Mesendoderm (in vitro differentiated cells): Measurements from ENCODE around the gene PGBD2.
A peak's percentile ranks its signal among the peaks of the same experiment; 100 is the strongest.
"Not testable (repeated sequence)": the region's sequence is repeated elsewhere in the genome, so short reads cannot be mapped to it uniquely, and the experiment has no call there.

Source experiments
- DNase-seq: peaks from one replicate; pipeline ENCODE4 v3.0.0; 2013
- H2AK5ac ChIP-seq: 2 replicates; pipeline ENCODE4 v1.6.1; 2013; ENCODE audit warnings: low read length, inconsistent platforms
- H2BK120ac ChIP-seq: 2 replicates; pipeline ENCODE4 v1.6.1; 2013; ENCODE audit warnings: low read depth, mild to moderate bottlenecking, low read length, moderate library complexity, mixed read lengths
- H2BK15ac ChIP-seq: replicated peaks from 2 replicates; pipeline ENCODE4 v1.6.1; 2013; ENCODE audit warnings: low read depth, mild to moderate bottlenecking, moderate library complexity
- H2BK5ac ChIP-seq: 2 replicates; pipeline ENCODE4 v1.6.1; 2013; ENCODE audit warnings: low read length, inconsistent platforms
- H3K18ac ChIP-seq: 2 replicates; pipeline ENCODE4 v1.6.1; 2013; ENCODE audit warnings: mild to moderate bottlenecking, low read length, mixed read lengths
- H3K23ac ChIP-seq: one replicate; pipeline ENCODE4 v1.6.1; 2013; ENCODE audit warnings: low read length
- H3K27ac ChIP-seq: 2 replicates; pipeline ENCODE4 v1.5.1; 2013; ENCODE audit warnings: low read depth, mild to moderate bottlenecking, inconsistent platforms, low read length, moderate library complexity
- H3K27me3 ChIP-seq: 2 replicates; pipeline ENCODE4 v1.6.1; 2013; ENCODE audit warnings: low read length, control low read depth, mild to moderate bottlenecking, inconsistent platforms; ENCODE audit not compliant: insufficient read depth, poor library complexity
- H3K36me3 ChIP-seq: 2 replicates; pipeline ENCODE4 v1.6.1; 2013; ENCODE audit warnings: low read length, inconsistent platforms; ENCODE audit not compliant: control insufficient read depth, insufficient read depth
- H3K4ac ChIP-seq: one replicate; pipeline ENCODE4 v1.6.1; 2013; ENCODE audit warnings: low read depth, mild to moderate bottlenecking, low read length, moderate library complexity
- H3K4me1 ChIP-seq: 2 replicates; pipeline ENCODE4 v1.6.1; 2013; ENCODE audit warnings: low read depth, low read length, inconsistent platforms; ENCODE audit not compliant: control insufficient read depth
- H3K4me2 ChIP-seq: 2 replicates; pipeline ENCODE4 v1.6.1; 2013; ENCODE audit warnings: low read length
- H3K4me3 ChIP-seq: 2 replicates; pipeline ENCODE4 v1.5.1; 2013; ENCODE audit warnings: mild to moderate bottlenecking, low read length
- H3K56ac ChIP-seq: one replicate; pipeline ENCODE4 v1.6.1; 2013; ENCODE audit warnings: low read length
- H3K79me1 ChIP-seq: 2 replicates; pipeline ENCODE4 v1.6.1; 2013; ENCODE audit warnings: low read length, inconsistent platforms
- H3K79me2 ChIP-seq: 2 replicates; pipeline ENCODE4 v1.6.1; 2013; ENCODE audit warnings: mild to moderate bottlenecking, low read length; ENCODE audit not compliant: control insufficient read depth, insufficient read depth
- H3K9ac ChIP-seq: 2 replicates; pipeline ENCODE4 v1.6.1; 2013; ENCODE audit warnings: low read length, inconsistent platforms
- H4K5ac ChIP-seq: one replicate; pipeline ENCODE4 v1.6.1; 2013; ENCODE audit warnings: low read length
- H4K8ac ChIP-seq: one replicate; pipeline ENCODE4 v1.6.1; 2013; ENCODE audit warnings: low read depth, mild to moderate bottlenecking, control low read depth, low read length, moderate library complexity
- WGBS: extraction: QIAGEN DNeasy Blood & Tissue Kit; methylation state at CpG from one replicate; pipeline ENCODE4 v1.1.7; 2013; ENCODE audit warnings: low lambda C conversion rate, missing lambda C conversion rate; ENCODE audit not compliant: insufficient coverage; ENCODE audit errors: extremely low coverage; 5-methylcytosine and 5-hydroxymethylcytosine counted together

Gene PGBD2

DNA sequence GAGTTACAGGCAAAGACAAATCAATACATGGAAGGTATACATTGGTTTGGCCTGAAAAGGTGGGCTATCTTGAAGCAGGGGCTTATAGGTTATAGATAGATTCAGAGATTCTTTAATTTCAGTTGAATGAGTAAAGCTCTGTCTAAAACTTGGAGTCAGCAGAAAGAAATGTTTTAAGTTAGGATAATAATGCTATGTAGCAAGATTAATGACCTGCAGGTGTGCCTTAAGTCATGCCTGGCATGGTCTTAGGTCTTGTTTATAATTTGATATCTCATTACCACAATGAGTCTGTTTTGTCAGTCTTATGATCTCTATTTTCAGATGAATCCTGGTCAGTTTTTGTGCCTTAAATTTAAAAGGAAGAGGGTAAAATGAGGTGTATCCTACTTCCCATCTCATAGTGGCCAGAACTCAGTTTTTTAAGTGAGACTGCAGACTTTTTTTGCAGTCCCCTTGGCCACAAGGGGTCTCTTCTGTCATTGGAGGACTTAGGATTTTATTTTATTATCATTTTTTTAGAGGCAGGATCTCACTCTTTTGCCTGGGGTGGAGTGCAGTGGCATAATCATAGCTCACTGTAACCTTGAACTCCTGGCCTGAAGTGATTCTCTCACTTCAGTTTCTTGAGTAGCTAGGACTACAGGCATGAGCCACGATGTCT, 21.3 kb upstream of the PGBD2 start:
- Histone ChIP-seq H3K27me3 (no peaks in the 10 kb centered on the region), H3K9ac (no peak overlapping the region), H3K4me2 (no peak overlapping the region), H3K27ac (no peak overlapping the region), H3K56ac (no peak overlapping the region), H2BK5ac (no peak overlapping the region), H3K23ac (no peak overlapping the region), H4K8ac (no peak overlapping the region), H3K4ac (no peak overlapping the region), H3K36me3 (no peaks in the 10 kb centered on the region), H2BK120ac (no peak overlapping the region), H4K5ac (no peak overlapping the region), H3K4me1 (no peaks in the 10 kb centered on the region), H2BK15ac (no peak overlapping the region), H3K18ac (no peak overlapping the region), H2AK5ac (no peak overlapping the region), H3K79me2 (no peaks in the 10 kb centered on the region), H3K4me3 (no peak overlapping the region), H3K79me1 (no peaks in the 10 kb centered on the region)
- WGBS, result no CpG with 5 or more reads among the region's 1 CpG
- no peak for DNase-seq

DNA sequence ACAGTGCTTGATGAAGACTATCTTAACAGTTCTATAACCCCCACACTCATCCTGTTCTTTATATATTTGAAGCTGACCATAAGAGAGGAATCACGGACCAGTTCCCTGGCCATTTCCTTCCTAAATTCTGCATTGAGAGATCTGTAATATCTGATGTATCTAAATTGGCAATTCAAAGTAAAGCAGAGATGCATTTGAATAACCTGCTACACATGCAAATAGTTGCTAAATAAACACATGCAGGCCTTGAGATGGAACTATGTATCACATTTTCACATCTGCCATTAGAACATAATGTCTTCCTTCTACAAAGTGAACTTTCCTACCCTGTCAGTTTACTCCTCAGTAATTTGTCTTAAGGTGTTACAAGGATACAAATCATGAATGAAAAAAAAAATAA, 20.4 kb upstream of the PGBD2 start:
- H3K9ac ChIP-seq, result no peak overlapping the region
- no peak overlapping the region for H2AK5ac ChIP-seq
- no peak overlapping the region for H3K4me3 ChIP-seq
- H2BK5ac ChIP-seq, result no peak overlapping the region
- no CpG with 5 or more reads among the region's 1 CpG for WGBS
- H3K79me2 ChIP-seq, result no peaks in the 10 kb centered on the region
- no peak overlapping the region for H3K56ac ChIP-seq
- H3K27ac ChIP-seq, result no peak overlapping the region
- H2BK120ac ChIP-seq, result no peak overlapping the region
- H3K23ac ChIP-seq, result no peak overlapping the region
- H2BK15ac ChIP-seq, result no peak overlapping the region
- no peak overlapping the region for H3K4ac ChIP-seq
- H3K79me1 ChIP-seq, result no peaks in the 10 kb centered on the region
- no peaks in the 10 kb centered on the region for H3K27me3 ChIP-seq
- no peak for DNase-seq
- H3K36me3 ChIP-seq, result no peaks in the 10 kb centered on the region
- no peak overlapping the region for H4K5ac ChIP-seq
- no peak overlapping the region for H3K18ac ChIP-seq
- H3K4me1 ChIP-seq, result no peaks in the 10 kb centered on the region
- H3K4me2 ChIP-seq, result no peak overlapping the region
- H4K8ac ChIP-seq, result no peak overlapping the region

GRCh38 chr1:248886237-248886895, 19.7 kb upstream of the PGBD2 start:
- Histone ChIP-seq H3K23ac (no peak overlapping the region), H3K27me3 (no peaks in the 10 kb centered on the region), H3K79me1 (no peaks in the 10 kb centered on the region), H3K56ac (no peak overlapping the region), H3K4me2 (no peak overlapping the region), H4K8ac (no peak overlapping the region), H3K4me3 (no peak overlapping the region), H3K9ac (no peak overlapping the region), H3K4me1 (no peaks in the 10 kb centered on the region), H2BK15ac (no peak overlapping the region), H4K5ac (no peak overlapping the region), H3K79me2 (no peaks in the 10 kb centered on the region), H3K18ac (no peak overlapping the region), H3K36me3 (no peaks in the 10 kb centered on the region), H3K4ac (no peak overlapping the region), H2BK5ac (no peak overlapping the region), H2AK5ac (no peak overlapping the region), H3K27ac (no peak overlapping the region), H2BK120ac (no peak overlapping the region)
- WGBS, result no CpG with 5 or more reads among the region's 1 CpG
- peak; percentile 28 for DNase-seq

DNA sequence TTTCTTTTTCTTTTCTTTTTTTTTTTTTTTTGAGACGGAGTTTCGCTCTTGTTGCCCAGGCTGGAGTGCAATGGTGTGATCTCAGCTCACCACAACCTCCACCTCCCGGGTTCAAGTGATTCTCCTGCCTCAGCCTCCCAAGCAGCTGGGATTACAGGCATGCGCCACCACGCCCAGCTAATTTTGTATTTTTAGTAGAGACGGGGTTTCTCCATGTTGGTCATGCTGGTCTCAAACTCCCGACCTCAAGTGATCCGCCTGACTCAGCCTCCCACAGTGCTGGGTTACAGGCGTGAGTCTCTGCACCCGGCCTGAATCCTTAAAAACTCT, 16.2 kb upstream of the PGBD2 start:
- H3K4me3 ChIP-seq, H3K36me3 ChIP-seq, H3K27me3 ChIP-seq, H3K4me2 ChIP-seq, H2BK120ac ChIP-seq, H4K8ac ChIP-seq, H4K5ac ChIP-seq, H3K56ac ChIP-seq, DNase-seq, H3K23ac ChIP-seq, H2BK5ac ChIP-seq, H3K4ac ChIP-seq, H3K79me1 ChIP-seq, H3K79me2 ChIP-seq, H3K9ac ChIP-seq, H3K27ac ChIP-seq, H2AK5ac ChIP-seq, H3K4me1 ChIP-seq, H2BK15ac ChIP-seq, H3K18ac ChIP-seq: not testable (repeated sequence)
- no CpG with 5 or more reads among the region's 10 CpGs for WGBS

DNA sequence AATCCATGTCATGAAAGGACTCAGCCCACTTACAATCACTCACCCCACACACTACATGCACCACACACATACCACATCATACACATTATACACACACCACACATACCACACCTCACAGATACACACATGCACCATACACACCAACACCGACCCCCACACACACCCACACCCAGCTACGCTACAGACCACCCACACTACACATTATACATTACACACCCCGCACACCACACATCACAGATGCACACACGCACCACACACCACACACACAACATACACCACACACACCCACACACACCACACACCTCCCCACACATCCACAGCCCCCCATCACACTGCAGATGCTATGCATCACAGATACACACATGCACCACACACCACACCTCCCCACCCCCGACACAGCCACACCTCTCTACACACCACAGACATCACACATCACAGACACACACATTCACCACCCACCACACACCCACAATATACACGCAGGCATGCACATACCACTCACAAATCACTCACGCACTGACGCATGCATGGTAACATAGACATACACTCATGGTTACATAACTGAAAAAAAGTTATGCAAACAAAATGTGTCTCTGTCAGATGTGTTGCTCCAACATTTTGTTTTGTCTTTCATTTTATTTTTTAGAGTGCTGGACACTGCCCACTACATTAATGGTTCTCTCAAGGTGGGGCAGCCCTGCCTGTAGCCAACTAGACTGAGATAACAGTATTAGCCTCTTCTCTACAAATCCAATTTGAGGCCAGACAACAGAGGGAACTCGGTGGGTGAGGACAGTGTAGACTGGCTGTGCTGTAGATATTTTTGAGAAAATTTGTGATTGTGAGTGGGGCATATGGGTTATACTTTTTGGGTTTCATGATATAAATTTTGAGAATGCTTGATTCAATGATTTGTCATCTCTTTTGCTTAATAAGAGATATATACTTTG, 15.2 kb upstream of the PGBD2 start:
- Histone ChIP-seq H3K4me1 (no peaks in the 10 kb centered on the region), H4K8ac (no peak overlapping the region), H2AK5ac (no peak overlapping the region), H3K27ac (no peak overlapping the region), H3K36me3 (no peaks in the 10 kb centered on the region), H3K56ac (no peak overlapping the region), H3K4ac (no peak overlapping the region), H2BK15ac (no peak overlapping the region), H3K9ac (no peak overlapping the region), H3K23ac (no peak overlapping the region), H3K4me2 (no peak overlapping the region), H2BK5ac (no peak overlapping the region), H3K27me3 (no peaks in the 10 kb centered on the region), H3K4me3 (no peak overlapping the region), H4K5ac (no peak overlapping the region), H2BK120ac (no peak overlapping the region), H3K79me2 (no peaks in the 10 kb centered on the region), H3K18ac (no peak overlapping the region), H3K79me1 (no peaks in the 10 kb centered on the region)
- DNase-seq, result no peak
- WGBS, result 100% methylated on average over 4 of the region's 9 CpGs
